Ovary (tissue), 9 donors: ENCODE results near the gene STIM1. TPM values are rescaled to one million over a fixed set of nuclear protein-coding genes. Genes with fewer than 3 reads are reported as not detected.
A peak's percentile ranks its signal among the peaks of the same experiment; 100 is the strongest.

ENCODE experiments used
- DNase-seq, 5 donors: peaks; one replicate each; pipeline ENCODE4 v3.0.0-alpha.2; 2019 to 2020
- H3K27ac ChIP-seq, 2 donors: fragments of 200-600 bp; one replicate each; pipeline versions ENCODE4 v1.5.1 to v1.8.0; 2019 to 2022
- H3K27me3 ChIP-seq: fragments of 200-600 bp; one replicate; pipeline ENCODE4 v1.8.0; 2022
- H3K36me3 ChIP-seq: fragments of 200-600 bp; sonication (generic); one replicate; pipeline ENCODE4 v1.5.1; 2019
- H3K4me1 ChIP-seq: one replicate; pipeline ENCODE4 v1.8.1; 2013; ENCODE audit warnings: mild to moderate bottlenecking, moderate library complexity; ENCODE audit not compliant: insufficient read depth
- H3K4me3 ChIP-seq: fragments of 200-600 bp; sonication (generic); one replicate; pipeline ENCODE4 v1.5.1; 2017
- H3K9me3 ChIP-seq, 2 donors: fragments of 200-600 bp in 1 of 2; sonication (generic) in 1 of 2; one replicate each; pipeline versions ENCODE4 v1.5.1 to v1.8.1; 2013 to 2019; ENCODE audit warnings: mild to moderate bottlenecking in 1 of 2, moderate library complexity in 1 of 2
- EP300 ChIP-seq: sonication (generic); formaldehyde crosslinking; IDR thresholded peaks from one replicate; pipeline ENCODE4 v1.6.1; 2017; ENCODE audit warnings: antibody characterized with exemption
- POLR2A ChIP-seq: fragments of 450-650 bp; IDR thresholded peaks from one replicate; pipeline ENCODE4 v1.6.1; 2017; ENCODE audit warnings: antibody characterized with exemption, mild to moderate bottlenecking, moderate library complexity
- WGBS, 3 donors: extraction: QIAGEN DNeasy Blood & Tissue Kit in 1 of 3; methylation state at CpG; one replicate each; pipeline versions ENCODE4 v1.1.5 to v1.1.7; 2013 to 2017; 5-methylcytosine and 5-hydroxymethylcytosine counted together
- intact Hi-C, 4 donors: fragments of 100-400 bp; cut with DNase I; formaldehyde crosslinking; loops; one replicate each; pipeline versions ENCODE4 v1.11.0 to v1.15.1; 2022 to 2023
- polyA plus RNA-seq, 2 donors: library from polyadenylated mRNA; stranded (reverse); fragments of 200-250 nt in 1 of 2; fragments of 350-450 nt in 1 of 2; fragmentation: Illumina TruSeq in 1 of 2; extraction: RNeasy Lipid Tissue Mini Kit (QIAGEN cat#74804) in 1 of 2; gene quantifications; one replicate each; pipeline ENCODE4 v1.2.3, GENCODE V29; 2013 to 2014
- total RNA-seq, 7 donors: library from RNA; depleted of rRNA in 2 of 7; stranded (reverse); fragments of >200 nt in 2 of 7; fragmentation: NEBNext Ultra II Directional in 3 of 7; extraction: Animal tissue kit (Norgen Biotek cat#: 25700) in 3 of 7; gene quantifications; one replicate each; pipeline versions ENCODE4 v1.1.0 to v1.2.4, GENCODE V29; 2016 to 2023
- TF ChIP-seq, protein P1 (sequence below), 3 donors: fragments of 450-650 bp in 2 of 3; fragments of 200-600 bp in 1 of 3; IDR thresholded peaks; one replicate each; pipeline versions ENCODE4 v1.5.1 to v1.8.0; 2016 to 2022; ENCODE audit warnings: antibody characterized with exemption in 3 of 3, mild to moderate bottlenecking in 1 of 3
- donor health status: DM: no; HTN: no; CAD: no; lungs with moderate emphysema.
- donor health status: DM: no; HTN: no; CAD: no.
- donor health status: Bipolar disorder and iron deficiency.
- donor health status: DM: yes; HTN: yes; CAD: no.
- donor health status: DM: no; HTN: no; CAD: no.
- donor health status: DM: yes; HTN: yes; CAD: no.

The STIM1 gene
- total and polyA plus RNA-seq, 9 donors: 26.1 to 75.2 (median 58.7) TPM

DNA sequence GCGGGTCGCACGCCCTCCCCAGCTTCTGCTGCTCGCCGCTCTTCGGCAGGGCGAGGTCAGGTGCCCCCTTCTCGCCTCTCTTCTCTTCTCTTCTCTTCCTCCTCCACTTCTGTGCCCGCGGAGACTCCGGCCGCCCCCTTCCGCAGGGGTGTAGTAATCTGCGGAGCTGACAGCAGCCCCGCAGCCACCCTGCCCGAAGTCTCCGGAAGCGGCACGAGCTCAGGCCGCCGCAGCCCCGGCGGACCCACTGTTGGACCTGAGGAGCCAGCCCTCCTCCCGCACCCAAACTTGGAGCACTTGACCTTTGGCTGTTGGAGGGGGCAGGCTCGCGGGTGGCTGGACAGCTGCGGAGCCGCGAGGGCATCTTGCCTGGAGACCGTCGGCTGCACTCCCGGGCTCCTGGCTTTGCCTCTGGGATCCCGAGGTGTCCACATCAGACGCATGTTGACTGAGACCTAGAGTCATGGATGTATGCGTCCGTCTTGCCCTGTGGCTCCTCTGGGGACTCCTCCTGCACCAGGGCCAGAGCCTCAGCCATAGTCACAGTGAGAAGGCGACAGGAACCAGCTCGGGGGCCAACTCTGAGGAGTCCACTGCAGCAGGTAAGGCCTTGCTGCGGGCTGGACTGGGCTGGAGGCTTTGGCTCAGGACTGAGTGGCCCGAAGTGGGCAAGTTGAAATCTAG, 486 bp downstream of the STIM1 start:
- Histone ChIP-seq H3K4me3 (peak overlapping the region; percentile 90), H3K27ac (peak overlapping the region; percentile 68 to 81), H3K4me1 (peaks cover 16% of the 10 kb centered on the region), H3K27me3 (no peaks in the 10 kb centered on the region), H3K36me3 (no peaks in the 10 kb centered on the region), H3K9me3 (no peaks in the 10 kb centered on the region)
- intact Hi-C loops: loop anchor here (1.0 to 10.0 kb wide), 4 partner anchors 89 to 217 kb away; no protein-coding TSS in a partner anchor
- no peak for TF ChIP-seq EP300
- TF ChIP-seq, protein P1, sequence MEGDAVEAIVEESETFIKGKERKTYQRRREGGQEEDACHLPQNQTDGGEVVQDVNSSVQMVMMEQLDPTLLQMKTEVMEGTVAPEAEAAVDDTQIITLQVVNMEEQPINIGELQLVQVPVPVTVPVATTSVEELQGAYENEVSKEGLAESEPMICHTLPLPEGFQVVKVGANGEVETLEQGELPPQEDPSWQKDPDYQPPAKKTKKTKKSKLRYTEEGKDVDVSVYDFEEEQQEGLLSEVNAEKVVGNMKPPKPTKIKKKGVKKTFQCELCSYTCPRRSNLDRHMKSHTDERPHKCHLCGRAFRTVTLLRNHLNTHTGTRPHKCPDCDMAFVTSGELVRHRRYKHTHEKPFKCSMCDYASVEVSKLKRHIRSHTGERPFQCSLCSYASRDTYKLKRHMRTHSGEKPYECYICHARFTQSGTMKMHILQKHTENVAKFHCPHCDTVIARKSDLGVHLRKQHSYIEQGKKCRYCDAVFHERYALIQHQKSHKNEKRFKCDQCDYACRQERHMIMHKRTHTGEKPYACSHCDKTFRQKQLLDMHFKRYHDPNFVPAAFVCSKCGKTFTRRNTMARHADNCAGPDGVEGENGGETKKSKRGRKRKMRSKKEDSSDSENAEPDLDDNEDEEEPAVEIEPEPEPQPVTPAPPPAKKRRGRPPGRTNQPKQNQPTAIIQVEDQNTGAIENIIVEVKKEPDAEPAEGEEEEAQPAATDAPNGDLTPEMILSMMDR (IDR thresholded peaks at IDR 0.05): no peak
- no peak for TF ChIP-seq POLR2A
- DNase-seq: peak; percentile 50 to 68 (median 62)
- 1 to 2% (median 1%) methylated on average over 36 to 40 of the region's 40 CpGs for WGBS, 3 donors

DNA sequence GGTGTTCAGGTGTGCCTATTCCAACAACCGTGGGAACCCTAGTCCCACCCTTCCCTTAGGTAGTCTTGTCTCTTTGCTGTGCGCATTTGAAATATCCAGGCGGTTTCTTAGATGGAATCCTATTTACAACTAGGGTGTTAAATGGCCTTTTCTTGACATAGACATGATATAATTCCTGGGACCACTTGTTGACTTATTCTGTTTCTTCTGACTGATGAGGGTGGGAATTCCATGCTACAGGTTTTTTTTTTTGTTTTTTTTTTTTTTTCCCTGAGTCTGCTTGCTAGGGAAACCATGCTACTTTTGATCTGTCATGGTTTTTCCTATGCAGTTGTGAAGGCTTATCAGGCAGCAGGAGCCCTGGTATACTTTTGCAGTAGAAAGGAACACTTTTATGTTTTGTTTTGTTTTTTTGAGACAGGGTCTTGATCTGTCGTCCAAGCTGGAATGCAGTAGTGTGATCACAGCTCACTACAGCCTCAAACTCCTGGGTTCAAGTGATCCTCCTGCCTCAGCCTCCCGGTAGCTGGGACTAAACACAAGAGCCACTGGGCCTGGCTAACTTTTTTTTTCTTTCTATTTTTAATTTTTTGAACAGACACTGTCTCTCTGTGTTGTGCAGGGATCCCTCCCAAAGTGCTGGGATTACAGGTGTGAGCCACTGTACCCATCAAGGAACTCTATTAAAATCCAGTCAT, 1.5 kb downstream of the STIM1 start:
- TF ChIP-seq, protein P1 (IDR thresholded peaks at IDR 0.05): no peak
- TF ChIP-seq EP300: no peak
- TF ChIP-seq POLR2A: no peak
- 67 to 68% (median 68%) methylated on average over 5 of the region's 5 CpGs for WGBS, 3 donors
- DNase-seq: no peak
- peaks cover 16% of the 10 kb centered on the region for H3K4me1 ChIP-seq
- no peaks in the 10 kb centered on the region for H3K27me3 ChIP-seq
- intact Hi-C loops: loop anchor here (10.0 kb wide), 2 partner anchors 88 to 128 kb away; no protein-coding TSS in a partner anchor
- H3K4me3 ChIP-seq: peak overlapping the region; percentile 90
- H3K36me3 ChIP-seq: no peaks in the 10 kb centered on the region
- H3K9me3 ChIP-seq: no peaks in the 10 kb centered on the region
- no peak overlapping the region for H3K27ac ChIP-seq

DNA sequence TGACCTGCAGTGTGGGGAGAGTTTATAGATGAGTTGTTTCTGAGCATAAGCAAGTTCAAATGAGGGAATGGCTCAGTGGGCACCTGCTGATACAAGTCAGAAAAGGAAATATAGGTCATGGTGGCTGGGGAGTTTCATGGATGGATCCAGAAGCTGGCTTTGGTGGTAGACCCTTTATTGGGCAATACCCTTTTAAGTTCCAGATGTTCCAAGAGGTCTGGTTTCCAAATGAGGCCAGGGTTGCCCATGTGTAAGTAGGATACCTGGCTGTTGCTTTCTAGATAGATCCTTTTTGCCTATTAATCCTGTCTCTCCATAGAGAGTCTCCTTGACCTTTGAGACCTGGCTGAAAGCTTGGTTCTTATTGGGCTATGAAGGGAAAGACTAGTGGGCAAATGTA, 2.2 kb downstream of the STIM1 start:
- intact Hi-C loops: loop anchor here (10.0 kb wide), 2 partner anchors 87 to 127 kb away; no protein-coding TSS in a partner anchor
- Histone ChIP-seq H3K27me3 (no peaks in the 10 kb centered on the region), H3K4me3 (no peak overlapping the region), H3K27ac (no peak overlapping the region), H3K36me3 (no peaks in the 10 kb centered on the region), H3K9me3 (no peaks in the 10 kb centered on the region), H3K4me1 (peaks cover 16% of the 10 kb centered on the region)
- no peak for DNase-seq
- TF ChIP-seq POLR2A (no peak), EP300 (no peak)
- TF ChIP-seq, protein P1 (IDR thresholded peaks at IDR 0.05): no peak

DNA sequence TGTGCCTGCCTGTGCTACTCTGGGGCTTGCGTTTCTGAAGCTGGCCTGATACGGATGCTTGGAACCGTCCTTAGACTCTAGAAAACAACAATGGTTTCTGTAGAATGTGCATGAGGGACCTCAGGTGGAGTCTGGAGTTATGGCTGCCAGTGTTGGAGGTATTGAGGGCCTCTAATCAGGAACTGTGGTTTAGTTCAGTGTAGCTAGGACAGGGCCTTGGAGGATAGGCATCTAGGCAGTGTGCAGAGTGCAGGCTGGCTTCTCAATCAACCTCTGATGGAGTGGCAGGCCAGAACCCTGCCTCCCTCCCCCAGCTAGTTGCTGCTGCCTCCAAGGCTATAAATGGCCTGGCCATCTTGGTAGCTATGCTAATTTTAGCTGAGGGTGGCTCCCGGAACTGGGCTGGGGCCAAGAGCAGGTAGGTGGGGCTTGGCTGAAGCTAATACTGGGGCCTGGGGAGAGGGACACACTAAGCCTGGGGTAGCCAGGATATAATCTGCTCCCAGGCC, 4.0 kb downstream of the STIM1 start:
- intact Hi-C loops: loop anchor here (10.0 kb wide), 2 partner anchors 85 to 125 kb away; no protein-coding TSS in a partner anchor
- Histone ChIP-seq H3K27ac (no peak overlapping the region), H3K36me3 (no peaks in the 10 kb centered on the region), H3K4me1 (peaks cover 17% of the 10 kb centered on the region), H3K27me3 (no peaks in the 10 kb centered on the region), H3K9me3 (no peaks in the 10 kb centered on the region), H3K4me3 (peak overlapping the region; percentile 2)
- TF ChIP-seq, protein P1 (IDR thresholded peaks at IDR 0.05): no peak
- TF ChIP-seq POLR2A: no peak
- no peak for TF ChIP-seq EP300
- DNase-seq: no peak
- 68 to 75% (median 71%) methylated on average over 4 of the region's 4 CpGs for WGBS, 3 donors
